Activated CD8-positive, alpha-beta memory T cell treated with anti-CD3 and anti-CD28 coated beads, Interleukin-2, amount 50 U/mL, for 48 hours (primary cell): Measurements from ENCODE around the gene SPNS3.

ENCODE experiments used
- DNase-seq: peaks from one replicate; pipeline ENCODE4 v3.0.0-alpha.2; 2020

Gene SPNS3

DNA sequence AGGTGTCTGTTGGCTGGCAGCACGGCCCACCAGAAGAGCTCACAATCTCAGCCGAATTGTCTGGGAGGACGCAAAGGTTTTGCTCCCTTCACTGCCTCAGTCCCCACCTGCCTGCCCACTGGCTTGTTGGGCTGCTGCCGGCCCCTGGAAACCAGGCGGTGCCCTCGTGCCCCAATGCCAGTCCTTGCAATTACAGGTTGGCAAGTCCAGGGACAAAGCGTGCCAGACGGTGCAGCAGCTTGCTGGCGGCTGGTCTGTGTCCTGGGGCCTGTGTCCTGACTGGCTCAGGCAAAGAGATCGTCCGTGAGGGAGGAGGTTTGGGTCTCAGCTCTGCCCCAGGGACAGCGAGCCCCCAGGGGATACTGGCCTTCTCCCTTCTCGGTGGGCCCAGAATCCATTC, 40.4 kb downstream of the SPNS3 start:
- DNase-seq = no peak

DNA sequence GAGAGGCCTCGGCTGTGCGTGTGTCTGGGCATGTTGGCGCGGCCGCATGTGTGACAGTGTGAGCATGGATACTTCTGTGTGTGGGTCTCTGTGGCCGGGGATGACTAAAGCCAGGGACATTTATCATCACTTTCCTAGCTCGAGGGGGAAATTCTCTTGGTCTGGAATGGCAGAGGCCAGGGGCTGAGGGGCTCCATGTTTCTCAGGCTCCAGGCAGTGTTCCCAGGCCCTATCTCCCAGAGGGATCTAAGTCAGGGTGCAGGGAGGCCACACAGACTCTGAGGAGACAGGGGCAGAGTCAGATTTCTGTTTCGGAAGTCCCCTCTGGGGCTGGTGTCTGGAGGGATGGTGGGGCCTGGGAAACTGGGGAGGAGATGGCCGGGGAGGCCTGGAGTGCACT, 41.3 kb downstream of the SPNS3 start:
- no peak for DNase-seq

DNA sequence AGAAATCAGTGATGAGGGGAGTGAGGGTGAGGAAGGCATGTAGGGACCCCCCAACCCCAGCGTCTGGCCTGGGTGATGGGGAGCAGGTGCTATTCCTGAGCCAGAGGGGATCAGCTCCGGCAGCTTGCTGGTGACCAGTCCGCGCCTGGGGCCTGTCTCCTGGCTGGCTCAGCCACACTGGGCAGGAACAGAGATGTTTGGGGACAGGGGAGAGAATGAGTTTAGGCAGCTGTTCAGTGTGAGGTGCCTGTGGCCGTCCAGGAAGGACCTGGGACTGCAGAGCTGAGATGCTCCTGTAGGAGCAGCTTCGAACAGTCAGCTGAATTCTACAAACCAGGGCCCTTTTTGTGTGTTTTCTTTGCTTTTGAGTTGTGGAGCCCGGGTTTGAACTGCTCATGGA, 41.7 kb downstream of the SPNS3 start:
- DNase-seq = no peak

DNA sequence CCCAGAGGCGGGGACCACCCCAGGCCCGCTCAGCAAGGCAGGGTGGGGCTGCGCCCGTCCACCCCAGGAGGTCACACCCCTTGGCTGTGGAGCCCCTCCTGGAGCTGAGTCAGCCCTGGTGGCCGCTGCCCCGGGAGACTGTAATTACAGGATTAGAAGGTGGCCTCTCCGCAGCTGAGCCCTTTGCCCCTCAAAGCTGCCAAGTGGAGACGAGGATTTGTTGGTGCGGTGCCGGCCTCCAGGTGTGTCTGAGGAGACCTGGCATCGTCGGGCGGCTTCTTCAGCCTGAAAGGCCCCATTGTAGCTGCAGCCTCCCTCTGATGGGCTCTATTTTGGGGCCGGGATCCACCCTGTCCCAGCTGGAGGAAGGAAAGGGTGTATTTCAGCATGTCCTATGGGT, 42.3 kb downstream of the SPNS3 start:
- DNase-seq = no peak

DNA sequence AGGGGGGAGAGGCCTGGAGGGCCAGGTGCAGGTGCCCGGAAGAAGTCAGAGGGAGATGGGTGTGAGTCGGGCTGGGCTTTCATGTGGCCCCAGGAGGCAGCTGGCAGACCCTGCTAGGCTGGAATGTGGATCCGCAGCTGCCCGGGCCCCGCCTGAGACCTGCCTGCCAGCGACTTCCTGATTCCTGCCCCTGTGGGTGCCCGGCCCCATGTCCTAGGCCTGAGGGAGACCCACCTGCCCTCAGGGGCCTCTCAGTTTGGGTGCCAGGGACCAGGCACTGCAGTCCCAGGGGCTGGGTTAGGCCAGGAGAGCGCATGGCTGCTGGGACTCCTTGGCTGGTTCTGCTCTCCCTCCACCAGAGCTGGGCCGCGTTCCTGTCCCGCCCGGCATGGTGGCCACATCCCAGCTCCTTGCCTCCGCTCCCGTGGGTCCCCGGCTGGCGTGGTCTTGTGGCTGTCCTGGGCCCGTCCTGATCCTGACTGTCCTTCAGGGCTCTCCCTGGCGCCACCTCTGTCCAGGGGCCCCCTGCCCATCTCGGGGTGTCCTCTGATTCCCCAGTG, 42.9 kb downstream of the SPNS3 start:
- DNase-seq = no peak

DNA sequence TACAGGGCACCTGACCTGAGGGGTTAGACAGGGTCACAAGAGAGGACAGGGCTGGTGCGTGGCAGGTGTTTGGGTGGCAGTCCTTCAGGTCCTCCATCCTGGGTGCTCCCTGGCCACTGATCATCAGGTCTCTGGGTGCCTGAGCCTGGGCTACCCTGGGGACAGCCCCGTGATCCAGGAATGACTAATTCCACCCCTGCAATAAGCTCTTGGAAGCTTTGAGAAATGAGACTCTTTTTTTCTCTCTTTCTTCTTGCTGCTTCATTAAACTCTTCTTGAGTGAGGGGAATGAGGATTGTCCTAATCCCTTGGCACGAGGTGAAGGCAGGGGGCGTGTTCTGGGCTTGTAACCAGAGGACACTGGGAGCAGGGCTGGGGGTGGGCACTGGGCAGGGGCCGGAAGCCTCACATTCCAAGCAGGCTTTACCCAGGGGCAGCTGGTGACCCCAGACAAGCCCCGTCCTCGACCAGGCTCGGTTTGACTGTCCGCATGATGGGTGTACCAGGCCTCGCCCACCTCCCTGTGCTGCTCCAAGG, 43.6 kb downstream of the SPNS3 start:
- no peak for DNase-seq

DNA sequence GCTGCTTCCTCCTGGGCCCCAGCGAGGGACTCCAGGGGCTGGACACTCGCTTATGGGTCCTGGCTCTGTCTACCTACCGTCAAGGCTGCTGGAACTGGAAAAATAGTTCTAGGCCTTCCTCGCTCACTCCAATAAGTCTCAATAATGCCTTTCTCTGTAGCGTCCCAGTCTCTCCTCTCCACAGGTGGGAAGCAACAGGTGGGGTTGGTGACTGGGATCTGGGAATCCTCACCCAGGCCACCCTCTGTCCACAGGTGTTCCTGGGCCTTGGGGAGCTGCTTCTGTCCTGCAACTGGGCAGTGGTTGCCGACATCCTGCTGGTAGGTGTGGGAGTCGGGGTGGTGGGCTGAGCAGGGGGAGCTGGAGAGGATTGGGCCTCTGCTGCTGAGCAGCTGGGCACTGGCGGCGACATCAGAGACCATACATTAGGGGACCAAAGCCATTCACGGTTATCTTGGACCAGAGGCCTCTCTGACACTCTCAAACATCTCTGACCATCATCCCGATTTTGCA, 44.6 kb downstream of the SPNS3 start:
- DNase-seq = no peak

DNA sequence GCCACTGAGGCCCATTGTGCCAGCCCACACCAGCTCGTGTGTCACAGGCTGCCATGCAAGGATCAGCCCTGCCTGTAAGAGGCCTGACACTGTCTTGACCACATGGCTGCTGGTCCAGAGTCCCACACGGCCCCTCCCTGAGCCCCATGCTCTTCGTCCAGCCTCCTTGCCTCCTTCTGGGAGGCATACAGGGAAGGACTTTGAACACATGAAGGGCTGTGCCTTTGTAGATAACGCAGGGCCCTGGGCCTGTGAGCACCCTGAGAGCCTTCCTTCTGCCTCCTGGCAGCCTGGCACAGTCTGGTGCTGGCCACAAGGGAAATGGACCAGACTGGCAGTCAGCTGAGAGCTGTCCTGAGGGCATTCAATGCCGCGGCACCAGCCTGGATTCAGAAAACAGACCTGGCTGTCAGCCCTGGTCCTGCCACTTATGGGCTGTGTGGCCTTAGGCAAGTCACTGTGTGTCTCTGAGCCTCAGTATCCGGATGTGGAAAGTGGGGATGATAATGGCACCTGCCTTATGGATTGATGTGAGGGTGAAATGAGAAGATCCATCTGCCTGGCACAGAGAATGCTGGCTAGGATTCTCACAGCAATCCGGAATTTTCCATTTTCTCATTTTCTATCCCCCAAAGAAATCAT, 45.7 kb downstream of the SPNS3 start:
- no peak for DNase-seq

DNA sequence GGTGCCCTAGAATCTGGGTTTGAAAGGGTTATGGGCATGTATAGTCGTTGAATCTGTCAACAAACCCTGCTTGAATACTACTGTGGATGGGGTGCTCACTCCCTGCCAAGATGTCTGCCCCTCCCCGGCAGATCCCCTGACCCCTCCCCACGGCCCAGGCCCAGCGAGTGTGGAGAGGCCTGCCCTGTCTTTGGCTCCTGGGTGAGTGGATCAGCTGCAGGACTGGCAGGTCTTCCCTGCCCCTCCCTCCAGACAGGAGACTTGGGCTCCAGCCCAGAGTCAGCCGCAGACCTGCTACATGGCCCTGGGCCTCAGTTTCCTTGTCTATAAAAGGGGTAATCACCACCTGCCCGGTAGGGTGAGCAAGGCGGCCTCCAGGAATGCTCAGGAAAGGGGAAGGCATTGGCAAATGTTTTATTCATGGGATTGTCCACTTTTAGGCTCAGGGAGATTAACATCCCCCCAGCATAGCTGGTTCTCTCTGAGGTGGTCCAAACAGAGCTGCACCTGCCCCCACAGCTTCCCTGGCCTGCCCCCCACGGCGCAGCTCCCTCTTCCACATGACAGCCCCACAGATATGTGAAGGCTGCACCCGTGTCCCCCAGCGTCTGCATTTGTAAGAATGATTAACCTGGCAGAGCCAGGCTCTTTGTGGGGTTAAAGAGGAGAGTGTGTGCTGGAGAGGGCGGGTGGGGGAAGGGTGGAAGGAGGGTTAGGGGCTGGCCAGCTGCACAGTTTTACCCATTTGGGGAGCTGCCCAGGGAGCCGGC, 46.4 kb downstream of the SPNS3 start:
- DNase-seq = no peak

DNA sequence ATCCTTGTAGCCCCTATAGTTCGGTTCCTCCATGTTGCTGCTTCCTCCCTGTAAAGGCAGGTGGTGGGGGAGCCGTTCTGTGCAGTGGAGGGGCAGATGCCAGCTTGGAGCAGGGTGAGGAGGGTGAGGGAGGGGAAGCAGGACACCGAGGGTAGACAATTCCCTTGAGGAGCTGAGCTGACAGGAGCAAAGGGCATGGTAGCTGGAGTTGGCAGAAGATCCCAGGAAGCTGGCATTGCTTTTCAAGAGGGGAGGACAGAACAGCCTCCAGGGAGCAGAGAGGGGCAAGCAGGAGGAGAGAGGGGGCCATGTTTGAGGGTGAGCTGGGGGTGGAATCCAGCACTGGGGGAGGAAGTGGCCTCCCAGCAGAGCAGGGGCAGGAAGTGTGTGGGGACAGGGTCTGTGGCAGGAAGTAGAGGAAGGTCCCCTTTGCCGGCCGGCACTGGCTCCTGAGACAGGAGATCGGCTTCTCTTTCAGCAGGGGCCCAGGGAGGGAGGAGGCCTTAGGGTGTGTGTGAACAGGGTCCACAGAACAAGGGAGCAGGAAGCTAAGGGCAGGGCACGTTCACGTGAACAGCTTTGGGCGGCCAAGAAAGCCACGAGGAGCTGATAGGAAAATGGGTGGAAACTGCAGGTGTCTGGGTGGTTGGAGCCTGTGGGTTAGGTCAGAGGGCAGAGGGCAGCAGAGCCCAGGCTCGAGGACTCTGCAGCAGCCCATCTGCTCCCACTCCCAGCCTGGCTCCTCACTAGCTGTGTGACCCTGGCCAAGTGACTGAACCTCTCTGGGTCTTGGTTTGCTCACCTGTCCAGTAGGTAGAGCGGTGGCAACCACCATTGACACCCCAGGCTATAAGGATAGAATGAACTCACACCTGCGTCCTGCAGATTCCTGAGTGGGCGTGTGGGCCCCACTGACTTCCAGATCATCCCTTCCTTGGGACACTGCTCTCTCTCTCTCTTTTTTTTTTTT, 47.5 kb downstream of the SPNS3 start:
- peak; percentile 77 for DNase-seq

DNA sequence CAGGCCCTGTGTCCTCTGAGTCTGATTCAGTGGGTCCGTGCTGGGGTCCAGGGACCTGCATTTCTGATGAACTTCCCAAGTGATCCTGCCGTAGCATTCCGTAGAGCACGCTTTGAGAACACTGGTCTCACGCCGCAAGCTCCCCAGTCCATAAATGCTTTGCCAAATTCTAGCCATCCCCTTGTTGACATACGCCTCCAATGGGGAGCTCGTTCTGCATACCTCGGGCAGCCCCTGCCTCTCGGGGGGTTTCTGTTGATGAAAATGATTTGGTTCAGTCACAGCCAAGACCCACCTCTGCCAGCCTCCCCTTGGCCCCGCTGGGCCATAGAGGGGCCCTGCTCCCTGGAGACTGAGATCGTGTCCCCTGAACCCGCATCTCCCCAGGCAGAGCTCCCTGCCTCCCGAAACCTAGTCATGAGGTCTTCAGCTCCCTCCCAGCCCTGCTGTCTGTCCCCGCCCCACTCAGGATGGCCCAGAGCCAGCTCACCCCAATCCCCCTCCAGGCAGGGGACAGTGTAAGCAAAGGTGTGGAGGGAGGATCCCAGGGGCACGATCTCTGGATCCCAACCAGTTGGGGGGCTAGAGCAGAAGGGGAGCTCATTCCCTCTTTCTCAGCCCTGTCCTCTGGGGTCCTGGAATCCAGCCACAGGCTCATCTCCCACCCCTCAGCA, 48.7 kb downstream of the SPNS3 start:
- DNase-seq = no peak

DNA sequence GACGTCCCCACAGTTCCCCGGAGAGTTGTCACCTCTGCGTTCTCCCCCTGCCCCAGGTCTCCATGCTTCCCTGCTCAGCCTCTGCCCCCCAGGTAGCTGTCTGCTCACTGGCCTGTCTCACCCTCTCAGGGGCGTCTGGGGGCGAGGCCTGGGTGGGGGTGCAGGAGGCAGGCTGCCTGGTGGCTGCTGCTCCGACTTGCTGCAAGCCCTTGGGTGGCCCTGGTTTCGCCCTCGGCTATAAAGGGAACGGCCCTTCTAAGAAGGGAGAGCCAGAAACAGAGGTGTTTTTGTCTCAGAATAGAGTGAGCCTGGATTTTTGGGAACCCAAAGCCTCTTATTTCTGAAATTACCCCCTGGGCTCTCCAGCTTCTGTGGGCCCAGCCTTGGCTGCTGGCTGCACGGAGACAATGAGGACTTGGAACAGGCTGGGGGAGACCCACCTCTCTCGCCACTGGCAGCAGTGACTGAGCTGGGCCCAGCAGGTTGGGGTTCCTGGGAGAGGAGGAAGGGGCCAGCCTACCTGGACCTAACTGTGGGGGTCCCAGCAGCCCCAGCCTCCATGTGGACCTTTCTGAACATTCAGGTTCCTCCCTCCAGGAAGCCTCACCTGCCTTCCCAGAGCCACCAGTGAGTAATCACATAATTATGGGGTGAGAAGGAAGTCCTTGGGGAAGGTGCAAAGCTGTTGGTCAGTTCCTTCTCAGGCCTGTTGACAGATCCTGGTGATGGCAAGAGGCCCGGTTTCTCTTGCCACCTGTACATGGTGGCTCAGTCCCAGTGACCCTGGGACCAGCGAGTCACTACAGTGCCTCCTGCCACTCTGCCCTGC, 49.5 kb downstream of the SPNS3 start:
- DNase-seq = no peak

DNA sequence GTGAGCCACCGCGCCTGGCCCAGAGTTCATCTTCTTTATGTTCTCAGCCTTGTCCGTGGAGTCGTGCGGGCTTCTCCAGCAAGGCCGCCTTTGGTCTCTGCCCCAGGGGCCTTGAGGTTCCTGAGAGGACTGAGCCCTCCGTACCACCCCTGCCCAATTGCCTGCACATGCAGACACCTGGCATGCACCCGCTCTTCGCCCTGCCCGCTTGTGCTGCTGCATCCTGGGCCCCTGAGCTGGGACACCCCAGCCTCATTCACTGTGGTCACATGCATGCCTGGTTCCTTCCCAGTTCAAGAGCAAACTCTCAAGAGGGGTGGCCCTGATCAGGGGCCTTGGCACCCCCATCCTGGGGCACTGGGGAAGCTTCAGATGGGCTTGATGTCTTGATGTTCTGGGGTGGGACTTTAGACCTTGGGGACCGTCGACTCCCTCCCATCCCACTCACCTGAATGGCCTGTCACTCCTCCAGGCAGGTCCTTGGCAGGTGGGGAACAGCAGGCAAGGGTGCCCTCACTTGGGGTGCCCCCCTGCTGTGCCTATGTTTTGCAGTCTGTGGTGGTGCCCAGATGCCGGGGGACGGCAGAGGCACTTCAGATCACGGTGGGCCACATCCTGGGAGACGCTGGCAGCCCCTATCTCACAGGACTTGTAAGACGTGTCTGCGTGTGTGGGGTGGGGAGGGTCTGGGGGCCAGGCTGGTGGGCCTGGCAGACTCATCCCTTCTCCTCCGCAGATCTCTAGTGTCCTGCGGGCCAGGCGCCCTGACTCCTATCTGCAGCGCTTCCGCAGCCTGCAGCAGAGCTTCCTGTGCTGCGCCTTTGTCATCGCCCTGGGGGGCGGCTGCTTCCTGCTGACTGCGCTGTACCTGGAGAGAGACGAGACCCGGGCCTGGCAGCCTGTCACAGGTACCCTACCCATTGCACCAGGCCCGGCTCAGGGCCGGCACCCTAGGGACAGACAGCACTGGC, 52.2 kb downstream of the SPNS3 start:
- peak; percentile 81 for DNase-seq

DNA sequence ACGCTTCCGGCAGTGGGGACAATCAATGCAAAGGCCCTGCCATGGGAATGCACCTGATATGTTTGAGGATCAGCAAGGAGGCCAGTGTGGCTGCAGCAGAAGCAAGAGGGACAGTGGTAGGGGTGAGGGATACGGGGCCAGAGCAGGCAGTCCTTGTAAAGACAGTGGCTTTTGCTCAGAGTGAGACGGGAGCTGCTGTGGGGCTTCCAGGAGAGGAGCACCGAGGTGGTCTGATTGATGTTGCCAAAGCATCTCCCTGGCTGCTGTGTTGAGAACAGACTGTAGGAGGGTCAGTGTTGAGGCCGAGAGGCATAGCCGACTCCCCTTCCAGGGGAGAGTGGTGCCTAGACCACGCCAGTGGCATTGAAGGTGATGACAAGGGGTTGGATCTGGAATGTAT, 53.6 kb downstream of the SPNS3 start:
- DNase-seq = no peak

DNA sequence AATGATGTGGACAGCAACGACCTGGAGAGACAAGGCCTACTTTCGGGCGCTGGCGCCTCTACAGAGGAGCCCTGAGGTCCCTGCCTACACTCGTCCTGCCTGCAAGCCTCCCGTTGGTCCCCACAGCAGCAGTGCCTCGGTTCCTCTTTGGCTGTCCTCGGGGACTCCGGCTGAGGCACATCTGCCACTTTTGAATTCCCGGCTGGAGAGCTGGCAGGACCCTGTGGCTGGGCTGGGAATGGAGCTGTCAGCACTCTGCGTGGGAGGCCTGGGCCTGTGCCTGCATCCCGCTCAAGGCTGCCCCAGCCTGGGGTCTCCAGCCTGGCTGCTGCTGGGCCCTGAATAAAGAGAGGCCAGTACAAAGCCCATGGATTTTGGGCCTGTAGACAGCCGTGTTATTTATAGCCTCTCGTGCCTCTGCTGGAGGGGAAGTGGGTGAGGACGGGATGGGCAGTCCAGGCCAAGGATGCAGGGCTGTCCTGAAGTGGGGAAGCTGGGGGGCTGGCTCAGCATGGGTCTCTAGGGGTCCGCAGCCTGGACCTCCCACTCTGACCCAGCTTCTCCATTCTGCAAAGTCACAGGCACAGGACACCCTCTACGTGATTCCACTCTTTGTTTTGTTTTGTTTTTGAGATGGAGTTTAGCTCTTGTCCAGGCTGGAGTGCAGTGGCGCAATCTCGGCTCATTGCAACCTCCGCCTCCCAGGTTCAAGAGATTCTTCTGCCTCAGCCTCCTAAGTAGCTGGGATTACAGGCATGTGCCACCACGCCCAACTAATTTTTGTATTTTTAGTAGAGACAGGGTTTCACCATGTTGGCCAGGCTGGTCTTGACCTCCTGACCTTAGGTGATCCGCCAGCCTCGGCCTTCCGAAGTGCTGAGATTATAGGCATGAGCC, 54.3 kb downstream of the SPNS3 start:
- no peak for DNase-seq

DNA sequence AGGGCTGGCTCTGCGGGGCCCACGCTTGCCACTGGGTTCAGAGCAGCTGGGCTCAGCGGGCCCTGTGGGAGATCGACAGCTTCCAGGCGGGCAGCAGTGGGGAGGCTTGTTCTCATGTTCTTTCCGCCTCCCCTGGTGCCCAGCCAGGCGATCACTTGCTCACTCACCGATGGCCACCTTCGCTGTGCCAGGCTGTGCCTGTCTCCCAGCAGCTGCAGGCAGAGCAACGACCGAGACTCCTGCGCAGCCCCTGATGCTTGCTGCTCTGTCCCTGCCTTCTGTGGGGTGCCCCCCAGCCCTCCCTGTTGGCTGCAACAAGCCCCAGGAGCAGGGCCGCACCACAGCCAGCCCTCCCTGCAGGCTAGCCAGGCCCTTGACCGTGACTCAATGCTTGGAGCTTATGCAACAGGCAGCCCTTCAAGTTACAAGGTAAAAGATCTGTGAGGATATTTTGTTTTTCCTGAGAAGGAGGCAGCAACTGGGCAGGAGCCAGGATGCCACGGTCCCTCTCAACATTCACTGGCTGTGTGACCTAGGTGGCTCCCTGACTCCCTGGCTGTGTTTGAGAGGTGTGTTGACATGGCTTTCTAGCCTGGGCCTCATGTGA, 55.4 kb downstream of the SPNS3 start:
- DNase-seq = no peak

DNA sequence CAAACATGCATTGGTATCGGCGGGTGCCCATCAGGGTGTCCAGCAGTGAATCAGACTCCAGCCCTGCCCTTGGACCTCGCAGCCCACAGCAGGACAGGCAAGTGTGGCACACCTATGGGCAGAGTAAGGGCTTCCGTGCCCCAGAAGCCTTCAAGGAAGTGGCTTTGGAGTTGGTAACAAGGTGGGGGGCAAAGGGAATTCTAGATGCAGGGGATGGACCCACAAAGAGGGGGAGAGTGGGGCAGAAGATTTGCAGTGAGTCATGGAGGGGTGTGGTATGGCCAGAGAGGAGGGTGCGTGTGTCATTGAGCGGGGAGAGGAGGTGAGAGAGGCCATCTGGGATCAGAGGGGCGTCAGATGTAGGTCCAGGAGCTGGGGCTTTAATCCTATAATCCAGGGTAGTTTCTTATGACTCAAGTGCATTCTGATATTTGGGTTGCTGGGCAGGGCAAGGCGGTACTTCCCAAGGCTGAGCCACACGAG, 56.4 kb downstream of the SPNS3 start:
- no peak for DNase-seq

DNA sequence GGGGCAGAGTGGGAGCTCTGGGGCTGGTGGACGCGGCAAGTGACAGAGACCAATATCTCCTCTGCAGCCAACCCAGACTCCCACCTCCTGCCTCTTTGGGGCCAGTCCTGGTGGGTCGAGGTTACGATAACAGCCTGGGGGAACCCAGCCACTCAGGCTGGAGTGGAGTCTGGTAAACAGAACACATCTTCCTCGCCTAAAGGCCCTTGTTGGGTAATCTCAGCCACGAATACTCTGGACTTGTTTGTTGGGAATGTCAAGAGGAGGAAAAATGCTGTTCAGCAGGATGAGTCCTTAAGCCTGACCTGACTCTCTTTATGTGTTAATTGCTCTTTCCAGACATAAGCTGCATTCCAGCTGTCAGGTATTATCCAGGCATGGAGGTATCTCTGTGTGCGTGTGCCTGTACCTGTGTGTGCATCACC, 56.9 kb downstream of the SPNS3 start:
- no peak for DNase-seq
